Mesendoderm (in vitro differentiated cells): ENCODE data around the gene PDE4C. TPM values are rescaled to one million over a fixed set of nuclear protein-coding genes. Genes with fewer than 3 reads are reported as not detected.

ENCODE experiments used
- DNase-seq: peaks from one replicate; pipeline ENCODE4 v3.0.0; 2013
- H2AK5ac ChIP-seq: 2 replicates; pipeline ENCODE4 v1.6.1; 2013; ENCODE audit warnings: low read length, inconsistent platforms
- H2BK120ac ChIP-seq: 2 replicates; pipeline ENCODE4 v1.6.1; 2013; ENCODE audit warnings: low read depth, mild to moderate bottlenecking, low read length, moderate library complexity, mixed read lengths
- H2BK15ac ChIP-seq: replicated peaks from 2 replicates; pipeline ENCODE4 v1.6.1; 2013; ENCODE audit warnings: low read depth, mild to moderate bottlenecking, moderate library complexity
- H2BK5ac ChIP-seq: 2 replicates; pipeline ENCODE4 v1.6.1; 2013; ENCODE audit warnings: low read length, inconsistent platforms
- H3K18ac ChIP-seq: 2 replicates; pipeline ENCODE4 v1.6.1; 2013; ENCODE audit warnings: mild to moderate bottlenecking, low read length, mixed read lengths
- H3K23ac ChIP-seq: one replicate; pipeline ENCODE4 v1.6.1; 2013; ENCODE audit warnings: low read length
- H3K27ac ChIP-seq: 2 replicates; pipeline ENCODE4 v1.5.1; 2013; ENCODE audit warnings: low read depth, mild to moderate bottlenecking, inconsistent platforms, low read length, moderate library complexity
- H3K27me3 ChIP-seq: 2 replicates; pipeline ENCODE4 v1.6.1; 2013; ENCODE audit warnings: low read length, control low read depth, mild to moderate bottlenecking, inconsistent platforms; ENCODE audit not compliant: insufficient read depth, poor library complexity
- H3K36me3 ChIP-seq: 2 replicates; pipeline ENCODE4 v1.6.1; 2013; ENCODE audit warnings: low read length, inconsistent platforms; ENCODE audit not compliant: control insufficient read depth, insufficient read depth
- H3K4ac ChIP-seq: one replicate; pipeline ENCODE4 v1.6.1; 2013; ENCODE audit warnings: low read depth, mild to moderate bottlenecking, low read length, moderate library complexity
- H3K4me1 ChIP-seq: 2 replicates; pipeline ENCODE4 v1.6.1; 2013; ENCODE audit warnings: low read depth, low read length, inconsistent platforms; ENCODE audit not compliant: control insufficient read depth
- H3K4me2 ChIP-seq: 2 replicates; pipeline ENCODE4 v1.6.1; 2013; ENCODE audit warnings: low read length
- H3K4me3 ChIP-seq: 2 replicates; pipeline ENCODE4 v1.5.1; 2013; ENCODE audit warnings: mild to moderate bottlenecking, low read length
- H3K56ac ChIP-seq: one replicate; pipeline ENCODE4 v1.6.1; 2013; ENCODE audit warnings: low read length
- H3K79me1 ChIP-seq: 2 replicates; pipeline ENCODE4 v1.6.1; 2013; ENCODE audit warnings: low read length, inconsistent platforms
- H3K79me2 ChIP-seq: 2 replicates; pipeline ENCODE4 v1.6.1; 2013; ENCODE audit warnings: mild to moderate bottlenecking, low read length; ENCODE audit not compliant: control insufficient read depth, insufficient read depth
- H3K9ac ChIP-seq: 2 replicates; pipeline ENCODE4 v1.6.1; 2013; ENCODE audit warnings: low read length, inconsistent platforms
- H4K5ac ChIP-seq: one replicate; pipeline ENCODE4 v1.6.1; 2013; ENCODE audit warnings: low read length
- H4K8ac ChIP-seq: one replicate; pipeline ENCODE4 v1.6.1; 2013; ENCODE audit warnings: low read depth, mild to moderate bottlenecking, control low read depth, low read length, moderate library complexity
- WGBS: extraction: QIAGEN DNeasy Blood & Tissue Kit; methylation state at CpG from one replicate; pipeline ENCODE4 v1.1.7; 2013; ENCODE audit warnings: low lambda C conversion rate, missing lambda C conversion rate; ENCODE audit not compliant: insufficient coverage; ENCODE audit errors: extremely low coverage; 5-methylcytosine and 5-hydroxymethylcytosine counted together
- polyA plus RNA-seq, 2 experiments: library from polyadenylated mRNA; stranded (reverse); fragments of 200-250 nt; gene quantifications; one replicate each; pipeline ENCODE4 v1.2.3, GENCODE V29; 2013

PDE4C gene
- 0.14 TPM for polyA plus RNA-seq (2013, experiment 1 of 2)
- polyA plus RNA-seq (2013, experiment 2 of 2) = 0.03 TPM

- Histone ChIP-seq H3K4me2 (no peak within 1 kb of the TSS), H3K9ac (peak within 1 kb of the TSS; percentile 30), H2BK15ac (no peak within 1 kb of the TSS), H2AK5ac (no peak within 1 kb of the TSS), H4K8ac (no peak within 1 kb of the TSS), H3K4me3 (no peak within 1 kb of the TSS), H3K56ac (peak within 1 kb of the TSS; percentile 75), H4K5ac (no peak within 1 kb of the TSS), H3K27me3 (peaks cover 6% of the 10 kb centered on the region), H3K4me1 (no peaks in the 10 kb centered on the region), H3K79me2 (no peaks in the 10 kb centered on the region), H2BK5ac (no peak within 1 kb of the TSS), H3K79me1 (no peaks in the 10 kb centered on the region), H3K18ac (no peak within 1 kb of the TSS), H2BK120ac (no peak within 1 kb of the TSS), H3K36me3 (no peaks in the 10 kb centered on the region), H3K4ac (no peak within 1 kb of the TSS), H3K23ac (no peak within 1 kb of the TSS), H3K27ac (no peak within 1 kb of the TSS)
- WGBS = no CpG with 5 or more reads among the region's 51 CpGs
- no peak for DNase-seq
Measured at GRCh38 chr19:18225702-18226468, at the start of gene PDE4C. Gene PDE4C (minus strand): TSS chr19:18226438. CDS start chr19:18226415, 23 bp downstream.

GRCh38 chr19:18274781-18275356 lies 48.6 kb upstream of the PDE4C start:
- Histone ChIP-seq H3K4me3 (no peak overlapping the region), H3K56ac (no peak overlapping the region), H2BK120ac (no peak overlapping the region), H3K27ac (no peak overlapping the region), H3K9ac (no peak overlapping the region), H3K79me2 (peaks cover 21% of the 10 kb centered on the region), H3K36me3 (peaks cover 5% of the 10 kb centered on the region), H3K4me1 (peaks cover 6% of the 10 kb centered on the region), H3K27me3 (no peaks in the 10 kb centered on the region), H3K23ac (no peak overlapping the region), H2BK15ac (no peak overlapping the region), H2AK5ac (no peak overlapping the region), H3K4ac (no peak overlapping the region), H2BK5ac (no peak overlapping the region), H3K4me2 (no peak overlapping the region), H3K18ac (no peak overlapping the region), H4K8ac (no peak overlapping the region), H4K5ac (no peak overlapping the region), H3K79me1 (peaks cover 13% of the 10 kb centered on the region)
- no CpG with 5 or more reads among the region's 13 CpGs for WGBS
- DNase-seq = peak; percentile 60

GRCh38 chr19:18274219-18274780 lies 48.1 kb upstream of the PDE4C start, which contains the start of gene IQCN:
Gene IQCN (minus strand): TSS chr19:18274452. CDS start chr19:18269478, 4,974 bp downstream.
- no peak within 1 kb of the TSS for H2AK5ac ChIP-seq
- H4K5ac ChIP-seq = no peak within 1 kb of the TSS
- peaks cover 6% of the 10 kb centered on the region for H3K4me1 ChIP-seq
- H3K79me1 ChIP-seq = peaks cover 13% of the 10 kb centered on the region
- H4K8ac ChIP-seq = no peak within 1 kb of the TSS
- H3K27ac ChIP-seq = no peak within 1 kb of the TSS
- H3K9ac ChIP-seq = no peak within 1 kb of the TSS
- peaks cover 18% of the 10 kb centered on the region for H3K79me2 ChIP-seq
- H3K18ac ChIP-seq = no peak within 1 kb of the TSS
- peaks cover 5% of the 10 kb centered on the region for H3K36me3 ChIP-seq
- no peak within 1 kb of the TSS for H3K23ac ChIP-seq
- H3K4me3 ChIP-seq = no peak within 1 kb of the TSS
- H2BK5ac ChIP-seq = no peak within 1 kb of the TSS
- no peak within 1 kb of the TSS for H2BK15ac ChIP-seq
- no peaks in the 10 kb centered on the region for H3K27me3 ChIP-seq
- no peak within 1 kb of the TSS for H3K56ac ChIP-seq
- H3K4ac ChIP-seq = no peak within 1 kb of the TSS
- no peak within 1 kb of the TSS for H2BK120ac ChIP-seq
- peak; percentile 67 for DNase-seq
- no peak within 1 kb of the TSS for H3K4me2 ChIP-seq
- no CpG with 5 or more reads among the region's 9 CpGs for WGBS

DNA sequence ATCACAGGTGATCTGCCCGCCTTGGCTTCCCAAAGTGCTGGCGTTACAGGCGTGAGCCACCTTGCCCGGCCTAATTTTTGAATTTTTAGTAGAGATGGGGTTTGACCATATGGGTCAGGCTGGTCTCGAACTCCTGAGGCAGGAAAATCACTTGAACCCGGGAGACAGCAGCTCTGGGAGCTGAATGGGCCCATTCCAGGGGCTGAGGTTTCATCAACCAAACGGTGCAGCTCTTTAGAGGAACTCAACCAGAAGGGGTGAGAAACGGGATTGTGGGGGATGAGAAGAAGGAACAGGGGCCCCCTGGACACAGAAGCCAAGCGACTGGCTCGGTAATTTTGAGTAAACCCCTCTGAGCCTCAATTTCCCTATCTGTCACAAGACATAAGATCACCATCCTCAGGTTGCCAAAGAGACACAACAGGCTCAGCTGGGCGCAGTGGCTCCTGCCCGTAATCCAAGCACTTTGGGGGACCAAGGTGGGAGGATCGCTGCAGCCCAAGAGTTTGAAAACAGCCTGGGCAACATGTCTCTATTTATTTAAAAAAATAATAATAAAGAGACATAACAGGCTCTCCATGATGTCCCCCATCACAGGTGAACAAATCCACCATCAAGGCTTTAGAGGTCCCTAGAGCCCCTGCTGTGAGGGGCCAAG lies 47.5 kb upstream of the PDE4C start:
- no CpG with 5 or more reads among the region's 13 CpGs for WGBS
- H3K27ac ChIP-seq = no peak overlapping the region
- no peak for DNase-seq
- peaks cover 8% of the 10 kb centered on the region for H3K79me1 ChIP-seq
- no peak overlapping the region for H3K4me3 ChIP-seq
- no peak overlapping the region for H4K8ac ChIP-seq
- peaks cover 12% of the 10 kb centered on the region for H3K79me2 ChIP-seq
- H2AK5ac ChIP-seq = no peak overlapping the region
- no peak overlapping the region for H3K4ac ChIP-seq
- H3K56ac ChIP-seq = no peak overlapping the region
- no peak overlapping the region for H3K18ac ChIP-seq
- H2BK15ac ChIP-seq = no peak overlapping the region
- peaks cover 2% of the 10 kb centered on the region for H3K4me1 ChIP-seq
- peaks cover 1% of the 10 kb centered on the region for H3K36me3 ChIP-seq
- H2BK120ac ChIP-seq = no peak overlapping the region
- no peaks in the 10 kb centered on the region for H3K27me3 ChIP-seq
- H3K4me2 ChIP-seq = no peak overlapping the region
- no peak overlapping the region for H2BK5ac ChIP-seq
- no peak overlapping the region for H3K9ac ChIP-seq
- H4K5ac ChIP-seq = no peak overlapping the region
- H3K23ac ChIP-seq = no peak overlapping the region

DNA sequence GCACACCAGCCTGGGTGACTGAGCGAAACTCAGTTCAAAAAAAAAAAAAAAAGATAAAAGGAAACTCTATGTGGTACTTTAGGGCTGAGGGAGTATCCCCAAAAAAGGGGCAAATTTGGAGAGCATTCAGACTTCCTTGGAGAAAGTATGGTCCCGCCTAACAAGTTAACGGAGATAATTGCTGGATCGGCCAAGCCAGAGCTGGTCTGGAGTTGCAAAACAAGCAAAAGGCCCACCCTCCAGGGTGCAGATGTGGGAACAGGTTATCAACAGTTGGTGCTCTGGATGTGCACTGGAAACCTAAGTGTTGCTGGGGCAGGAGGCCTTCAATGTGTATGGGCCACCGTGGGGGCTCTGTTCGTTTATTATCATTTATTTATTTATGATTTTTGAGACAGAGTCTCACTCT lies 45.2 kb upstream of the PDE4C start:
- no peaks in the 10 kb centered on the region for H3K4me1 ChIP-seq
- H2BK15ac ChIP-seq = no peak overlapping the region
- no peak overlapping the region for H3K56ac ChIP-seq
- no peak overlapping the region for H3K4ac ChIP-seq
- H3K4me2 ChIP-seq = no peak overlapping the region
- no peak overlapping the region for H3K23ac ChIP-seq
- no peaks in the 10 kb centered on the region for H3K27me3 ChIP-seq
- no CpG with 5 or more reads among the region's 6 CpGs for WGBS
- H4K8ac ChIP-seq = no peak overlapping the region
- peaks cover 3% of the 10 kb centered on the region for H3K79me1 ChIP-seq
- no peak overlapping the region for H2BK5ac ChIP-seq
- H4K5ac ChIP-seq = no peak overlapping the region
- H2AK5ac ChIP-seq = no peak overlapping the region
- no peak overlapping the region for H3K9ac ChIP-seq
- no peak overlapping the region for H3K27ac ChIP-seq
- no peak overlapping the region for H3K4me3 ChIP-seq
- H3K18ac ChIP-seq = no peak overlapping the region
- H3K36me3 ChIP-seq = no peaks in the 10 kb centered on the region
- no peak for DNase-seq
- no peak overlapping the region for H2BK120ac ChIP-seq
- H3K79me2 ChIP-seq = no peaks in the 10 kb centered on the region
